CD4-positive, alpha-beta T cell treated with Interleukin-15 for 4 hours (primary cell): Measurements from ENCODE around the gene PTPMT1.
"Not testable (repeated sequence)": the region's sequence is repeated elsewhere in the genome, so short reads cannot be mapped to it uniquely, and the experiment has no call there.

Experiments used
- DNase-seq: peaks from one replicate; pipeline ENCODE4 v3.0.0-alpha.2; 2020; ENCODE audit warnings: low spot score

The PTPMT1 gene

GRCh38 chr11:47550288-47551047, 14.9 kb upstream of the PTPMT1 start:
- DNase-seq, result no peak

GRCh38 chr11:47551086-47551485, 14.3 kb upstream of the PTPMT1 start:
- no peak for DNase-seq

- no peak for DNase-seq
Observed at GRCh38 chr11:47552056-47552565, 13.3 kb upstream of the PTPMT1 start.

- DNase-seq, result peak; percentile 91
Observed at GRCh38 chr11:47552566-47553405, 12.6 kb upstream of the PTPMT1 start, which contains the start of gene CELF1. CELF1 (minus strand) TSS chr11:47553132; CDS start chr11:47499523, 53,609 bp downstream.

GRCh38 chr11:47553406-47553743, 12.0 kb upstream of the PTPMT1 start:
- no peak for DNase-seq

- not testable (repeated sequence) for DNase-seq
Observed at GRCh38 chr11:47557004-47557403, 8.4 kb upstream of the PTPMT1 start.

GRCh38 chr11:47558695-47559094, 6.7 kb upstream of the PTPMT1 start:
- no peak for DNase-seq

- no peak for DNase-seq
Observed at GRCh38 chr11:47560426-47560825, 5.0 kb upstream of the PTPMT1 start.

- not testable (repeated sequence) for DNase-seq
Observed at GRCh38 chr11:47562393-47562792, 3.0 kb upstream of the PTPMT1 start.

- not testable (repeated sequence) for DNase-seq
Observed at GRCh38 chr11:47564366-47564765, 1.0 kb upstream of the PTPMT1 start.

- DNase-seq, result no peak
Observed at GRCh38 chr11:47564933-47565339, 463 bp upstream of the PTPMT1 start.

GRCh38 chr11:47566149-47566698, 825 bp downstream of the PTPMT1 start:
- no peak for DNase-seq

- DNase-seq, result no peak
Observed at GRCh38 chr11:47569646-47570045, 4.2 kb downstream of the PTPMT1 start.

- no peak for DNase-seq
Observed at GRCh38 chr11:47570651-47571356, 5.4 kb downstream of the PTPMT1 start.

GRCh38 chr11:47571357-47571729, 5.9 kb downstream of the PTPMT1 start:
- DNase-seq, result no peak

- no peak for DNase-seq
Observed at GRCh38 chr11:47571895-47572294, 6.5 kb downstream of the PTPMT1 start.

GRCh38 chr11:47572715-47573255, 7.4 kb downstream of the PTPMT1 start:
- no peak for DNase-seq

GRCh38 chr11:47573321-47573720, 7.9 kb downstream of the PTPMT1 start:
- no peak for DNase-seq

GRCh38 chr11:47577460-47578041, 12.2 kb downstream of the PTPMT1 start:
- no peak for DNase-seq

GRCh38 chr11:47578524-47579494, 13.4 kb downstream of the PTPMT1 start, which contains the start of the genes KBTBD4 and NDUFS3:
KBTBD4 (minus strand) TSS chr11:47578970; CDS start chr11:47578951, 19 bp downstream.
NDUFS3 (plus strand) TSS chr11:47579074; CDS start chr11:47579092, 18 bp downstream.
- peak; percentile 91 for DNase-seq
